IPS-18c (cell line): ENCODE data around the gene ELMO1.

Experiments used
- H3K4me3 ChIP-seq: 2 replicates; pipeline ENCODE4 v1.7.0; 2013; ENCODE audit warnings: low read depth, mild to moderate bottlenecking, low read length, moderate library complexity; ENCODE audit not compliant: insufficient read depth
- H3K9me3 ChIP-seq: one replicate; pipeline ENCODE4 v1.6.1; 2013; ENCODE audit warnings: mild to moderate bottlenecking, low read length, moderate library complexity; ENCODE audit not compliant: control insufficient read depth, insufficient read depth

Gene ELMO1

GRCh38 chr7:36911788-36912187 is 536.9 kb downstream of the ELMO1 start:
- no peak overlapping the region for H3K4me3 ChIP-seq
- H3K9me3 ChIP-seq, result no peaks in the 10 kb centered on the region

DNA sequence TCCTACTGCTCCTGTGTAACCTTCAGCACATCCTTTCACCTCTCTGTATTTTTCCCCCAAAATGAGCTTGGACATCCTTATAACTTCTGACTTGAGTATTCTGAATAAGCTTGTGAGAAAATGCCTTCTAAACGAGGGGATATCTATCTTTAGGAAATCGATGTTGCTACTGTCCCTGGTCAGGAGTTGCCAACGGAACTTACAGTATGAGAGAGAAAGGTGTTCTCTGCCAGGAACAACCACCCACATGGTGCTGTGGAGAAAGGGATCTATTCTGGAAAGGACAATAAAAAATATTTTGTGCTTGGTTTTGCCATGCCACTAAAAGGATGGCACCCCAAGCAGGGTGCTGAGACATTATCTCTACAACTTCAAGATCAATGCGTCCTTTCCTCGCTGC is 537.8 kb downstream of the ELMO1 start:
- no peak overlapping the region for H3K4me3 ChIP-seq
- H3K9me3 ChIP-seq, result no peaks in the 10 kb centered on the region

GRCh38 chr7:36910401-36910800 is 538.3 kb downstream of the ELMO1 start:
- Histone ChIP-seq H3K4me3 (no peak overlapping the region), H3K9me3 (no peaks in the 10 kb centered on the region)

- Histone ChIP-seq H3K9me3 (no peaks in the 10 kb centered on the region), H3K4me3 (no peak overlapping the region)
These were observed 541.6 kb downstream of the ELMO1 start for GRCh38 chr7:36906956-36907635.

DNA sequence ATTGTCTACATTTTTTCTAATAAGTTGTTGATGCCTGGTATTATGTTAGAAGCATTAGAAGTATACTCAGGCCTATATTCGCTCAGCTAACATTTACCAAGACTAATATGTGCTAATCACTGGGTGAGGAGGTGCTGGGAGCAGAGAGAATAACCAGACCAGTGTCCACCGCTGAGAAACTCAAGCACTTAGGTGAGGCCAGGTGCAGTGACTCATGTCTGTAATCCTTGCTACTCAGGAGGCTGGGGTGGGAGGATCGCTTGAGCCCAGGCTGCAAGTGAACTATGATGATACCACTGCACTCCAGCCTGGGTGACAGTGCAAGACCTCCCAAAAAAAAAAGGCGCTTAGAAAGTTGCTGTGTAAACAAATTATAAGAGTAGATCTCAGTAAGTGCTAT is 542.2 kb downstream of the ELMO1 start:
- Histone ChIP-seq H3K4me3 (no peak overlapping the region), H3K9me3 (no peaks in the 10 kb centered on the region)

DNA sequence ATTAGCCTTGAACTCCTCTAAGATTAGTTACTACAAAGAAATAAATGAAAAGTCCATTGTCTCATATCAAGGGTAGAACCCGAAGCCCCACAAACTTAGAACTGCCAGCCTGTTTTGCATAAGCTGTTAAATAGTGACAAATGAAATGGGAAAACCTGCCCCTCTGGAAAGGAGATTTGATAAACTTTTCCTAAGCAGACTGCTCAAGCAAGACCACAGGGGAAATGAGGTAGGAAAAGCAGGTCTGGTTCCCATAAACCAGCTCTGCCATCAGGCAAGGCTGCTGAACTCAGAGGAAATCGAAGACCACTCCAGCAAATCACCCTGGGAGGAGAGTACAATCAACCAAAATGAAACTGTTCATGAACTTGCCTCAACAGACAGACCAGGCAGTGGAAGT is 542.8 kb downstream of the ELMO1 start:
- Histone ChIP-seq H3K4me3 (no peak overlapping the region), H3K9me3 (no peaks in the 10 kb centered on the region)

GRCh38 chr7:36904802-36905201 is 543.9 kb downstream of the ELMO1 start:
- Histone ChIP-seq H3K9me3 (no peaks in the 10 kb centered on the region), H3K4me3 (no peak overlapping the region)

DNA sequence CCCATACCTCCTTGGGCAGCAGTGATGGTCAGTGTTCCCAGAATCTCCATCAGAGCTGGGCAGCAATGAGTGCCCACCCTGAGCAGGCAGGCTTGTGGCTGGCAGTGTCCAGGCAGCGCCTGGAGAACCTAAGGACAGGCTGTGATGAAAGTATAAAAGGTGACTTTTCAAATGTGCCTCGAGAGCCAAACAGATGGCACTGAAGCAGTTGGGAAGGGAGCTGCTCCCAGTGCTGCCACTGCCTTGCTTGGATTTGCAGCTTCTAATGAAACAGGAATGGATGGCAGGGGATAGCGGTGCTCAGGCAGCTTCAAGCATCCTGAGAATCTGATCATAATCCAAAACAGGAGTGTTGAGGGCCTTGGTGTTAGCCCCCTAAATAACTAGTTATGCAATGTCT is 544.6 kb downstream of the ELMO1 start:
- Histone ChIP-seq H3K9me3 (no peaks in the 10 kb centered on the region), H3K4me3 (no peak overlapping the region)

DNA sequence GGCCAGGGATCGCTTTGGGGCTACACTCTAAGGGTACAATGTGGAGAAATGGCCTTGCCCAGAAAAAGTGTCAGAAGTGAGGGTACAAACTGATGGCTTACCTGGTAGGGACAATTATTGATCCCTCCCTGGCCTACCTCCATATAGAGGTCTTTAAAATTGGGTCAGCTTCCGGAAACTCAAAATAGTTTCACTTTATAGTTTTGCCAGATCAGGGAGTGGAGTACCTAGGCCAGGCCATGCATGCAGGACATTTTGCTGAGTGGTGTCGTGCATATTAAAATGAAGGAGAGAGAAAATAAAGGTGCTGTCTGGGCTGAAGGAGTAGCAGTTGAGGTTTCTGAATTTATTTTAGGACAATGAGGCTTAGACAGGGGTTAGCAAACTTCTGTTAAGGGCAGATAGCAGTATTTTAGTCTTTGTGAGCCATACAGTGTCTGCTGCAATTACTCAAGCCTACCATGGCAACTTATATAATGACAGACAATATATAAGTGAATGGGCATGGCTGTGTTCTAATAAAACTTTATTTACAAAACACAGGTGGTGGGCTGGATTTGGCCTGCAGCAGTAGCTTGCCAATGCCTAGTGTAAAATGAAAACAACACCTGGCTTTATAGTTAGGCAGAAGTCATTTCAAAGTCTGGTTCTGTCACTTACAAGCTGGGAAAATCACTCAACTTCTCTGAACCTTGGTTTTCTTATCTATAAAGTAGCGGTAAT is 547.5 kb downstream of the ELMO1 start:
- no peak overlapping the region for H3K4me3 ChIP-seq
- H3K9me3 ChIP-seq, result no peaks in the 10 kb centered on the region

GRCh38 chr7:36898186-36898585 is 550.5 kb downstream of the ELMO1 start:
- no peaks in the 10 kb centered on the region for H3K9me3 ChIP-seq
- H3K4me3 ChIP-seq, result no peak overlapping the region

- H3K4me3 ChIP-seq, result no peak overlapping the region
- no peaks in the 10 kb centered on the region for H3K9me3 ChIP-seq
These were observed 551.6 kb downstream of the ELMO1 start for GRCh38 chr7:36896956-36897590.

DNA sequence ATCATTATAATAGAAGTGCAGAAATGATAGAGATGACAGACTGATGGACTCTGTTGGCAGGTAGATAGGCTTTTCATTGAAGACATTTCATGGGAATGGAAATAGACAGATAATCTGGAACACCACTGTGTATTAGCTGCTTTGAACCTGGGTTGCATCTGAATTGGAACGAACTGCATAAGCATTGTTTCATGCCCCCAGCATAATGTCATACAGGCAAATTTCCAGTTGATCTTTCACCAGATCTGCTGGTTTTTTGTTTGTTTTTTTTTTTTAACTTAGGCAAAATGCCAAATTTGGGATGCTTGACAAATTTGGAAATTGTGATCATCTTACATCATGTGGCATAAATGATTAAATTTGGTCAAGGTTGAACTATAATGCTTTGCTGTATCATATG is 552.2 kb downstream of the ELMO1 start:
- H3K4me3 ChIP-seq, result no peak overlapping the region
- no peaks in the 10 kb centered on the region for H3K9me3 ChIP-seq

GRCh38 chr7:36895192-36895591 is 553.5 kb downstream of the ELMO1 start:
- H3K9me3 ChIP-seq, result no peaks in the 10 kb centered on the region
- no peak overlapping the region for H3K4me3 ChIP-seq

GRCh38 chr7:36894190-36894589 is 554.5 kb downstream of the ELMO1 start:
- Histone ChIP-seq H3K4me3 (no peak overlapping the region), H3K9me3 (no peaks in the 10 kb centered on the region)

- no peaks in the 10 kb centered on the region for H3K9me3 ChIP-seq
These were observed 559.5 kb downstream of the ELMO1 start for GRCh38 chr7:36889182-36889581.

GRCh38 chr7:36887969-36888368 is 560.7 kb downstream of the ELMO1 start:
- no peaks in the 10 kb centered on the region for H3K9me3 ChIP-seq
- no peak overlapping the region for H3K4me3 ChIP-seq

More at GRCh38 chr7:36889182-36889581, 559.5 kb downstream of the ELMO1 start:
- no peak overlapping the region for H3K4me3 ChIP-seq

- Histone ChIP-seq H3K4me3 (no peak overlapping the region), H3K9me3 (no peaks in the 10 kb centered on the region)
These were observed 561.4 kb downstream of the ELMO1 start for GRCh38 chr7:36887233-36887632.

DNA sequence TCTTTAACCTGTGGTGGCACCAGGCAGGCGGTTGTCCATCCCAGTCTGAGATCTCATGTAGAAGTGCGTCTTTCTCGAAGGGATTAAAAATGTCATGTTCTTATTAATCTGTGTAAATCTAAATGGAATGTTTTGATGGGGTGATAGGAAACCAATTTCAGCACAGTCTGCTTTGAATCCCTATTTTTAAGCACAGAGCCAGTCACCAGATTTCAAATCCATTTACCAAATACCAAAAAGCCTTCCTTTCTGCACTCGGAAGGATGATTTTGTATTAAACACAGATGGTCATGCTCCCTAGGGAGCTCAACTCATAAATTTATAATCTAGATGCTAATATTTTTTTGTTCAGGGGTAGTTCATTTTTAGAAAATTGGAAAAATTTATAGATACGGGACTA is 563.8 kb downstream of the ELMO1 start:
- Histone ChIP-seq H3K4me3 (no peak overlapping the region), H3K9me3 (no peaks in the 10 kb centered on the region)
